Stimulated activated naive CD8-positive, alpha-beta T cell treated with anti-CD3 and anti-CD28 coated beads, Interleukin-15, Interleukin-2, amounts not matched to agents 100 U/mL and 50 U/mL, for 24 hours (primary cell): ENCODE data around the gene ARHGAP45.
A peak's percentile ranks its signal among the peaks of the same experiment; 100 is the strongest.

Experiments used
- ATAC-seq: fragments of 150-1000 bp; cut with Tn5 transposase; one replicate; pipeline ENCODE4 v1.10.0; 2021
- DNase-seq: peaks from one replicate; pipeline ENCODE4 v3.0.0; 2021

The ARHGAP45 gene

GRCh38 chr19:1133471-1133929, 66.5 kb downstream of the ARHGAP45 start:
- DNase-seq (peak; percentile 82), ATAC-seq (peak; percentile 57)

DNA sequence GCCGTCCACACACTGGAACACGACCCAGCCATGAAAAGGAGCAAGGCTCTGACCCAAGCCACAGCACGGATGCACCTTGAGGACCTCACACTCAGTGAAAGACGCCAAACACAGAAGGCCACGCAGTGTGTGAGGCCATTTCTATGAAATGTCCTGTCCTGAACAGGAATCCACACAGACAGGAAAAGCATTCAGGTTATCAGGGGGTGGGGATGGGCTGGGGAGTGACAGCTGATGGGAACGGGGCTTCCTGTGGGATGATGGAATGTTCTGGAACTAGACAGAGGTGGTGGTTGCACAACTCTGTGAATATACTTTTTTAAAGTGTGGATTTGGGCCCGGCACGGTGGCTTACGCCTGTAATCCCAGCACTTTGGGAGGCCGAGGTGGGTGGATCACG, 67.5 kb downstream of the ARHGAP45 start:
- no peak for ATAC-seq
- DNase-seq: no peak

GRCh38 chr19:1135454-1135853, 68.5 kb downstream of the ARHGAP45 start:
- ATAC-seq: no peak
- no peak for DNase-seq

GRCh38 chr19:1136201-1136600, 69.2 kb downstream of the ARHGAP45 start:
- DNase-seq: no peak
- no peak for ATAC-seq
